ENCODE results near the gene FARS2. TPM values are rescaled to one million over a fixed set of nuclear protein-coding genes. Genes with fewer than 3 reads are reported as not detected.
A peak's percentile ranks its signal among the peaks of the same experiment; 100 is the strongest.

The FARS2 gene
- polyA plus RNA-seq, 1 of the 3 experiments (the other 2 are of a cell fraction): 12.5 TPM

GRCh38 chr6:5728351-5729079 is 467.2 kb downstream of the FARS2 start:
- WGBS (ENCODE audit: low lambda C conversion rate): 90% methylated on average over 10 of the region's 16 CpGs
- no peaks in the 10 kb centered on the region for H3K36me3 ChIP-seq (replicated peaks in 1 of 2; ENCODE audit: control insufficient read depth in 1 of 2, insufficient read depth in 2 of 2, low read length in 1 of 2)

More at GRCh38 chr6:5728351-5729079, 467.2 kb downstream of the FARS2 start:
- ChIA-PET POLR2A (no interaction called here), CTCF (interaction anchor here (0.8 to 1.9 kb wide), 3 partner anchors 9 to 257 kb away, joined by 3 to 7 read pairs (median 3); no protein-coding TSS in a partner anchor)
- H2AFZ ChIP-seq (ENCODE audit: low read depth): no peak overlapping the region
- H3K4me2 ChIP-seq: peak overlapping the region; percentile 48; the same call in 1 of the 2 replicates
- no peak for DNase-seq
- H3K27ac ChIP-seq (ENCODE audit: low read depth in 2 of 2, low read length in 1 of 2): peak overlapping the region in 1 of 2 experiments; percentile 38; a peak in 1 of 4 replicates
- no peaks in the 10 kb centered on the region for H3K79me2 ChIP-seq (ENCODE audit: insufficient read depth)
- H3K27me3 ChIP-seq (ENCODE audit: insufficient read depth): no peaks in the 10 kb centered on the region
- H4K20me1 ChIP-seq (ENCODE audit: insufficient read depth): no peaks in the 10 kb centered on the region
- H3F3A ChIP-seq (replicated peaks; ENCODE audit: insufficient read depth): no peaks in the 10 kb centered on the region
- H3K4me3 ChIP-seq (ENCODE audit: low read depth in 2 of 2, low read length in 1 of 2): no peak overlapping the region
- no peak overlapping the region for H3K9ac ChIP-seq
- no peaks in the 10 kb centered on the region for H3K9me2 ChIP-seq
- TF ChIP-seq ZBTB33 (IDR thresholded peaks at IDR 0.05; ENCODE audit: borderline replicate concordance, low read depth) (no peak), RFX5 (IDR thresholded peaks at IDR 0.05; ENCODE audit: low read length) (no peak), RAD21 (IDR thresholded peaks at IDR 0.05; ENCODE audit: low read length) (no peak), FOXM1 (IDR thresholded peaks at IDR 0.05; ENCODE audit: low read depth) (no peak), SIN3A (IDR thresholded peaks at IDR 0.05; ENCODE audit: borderline replicate concordance, low read depth, low read length) (no peak), EP300 (IDR thresholded peaks at IDR 0.05; ENCODE audit: borderline replicate concordance in 1 of 2, low read depth in 1 of 2, low read length in 1 of 2) (no peak), JUND (IDR thresholded peaks at IDR 0.05) (no peak), MXI1 (IDR thresholded peaks at IDR 0.05; ENCODE audit: low read depth, low read length) (no peak), ELF1 (IDR thresholded peaks at IDR 0.05) (no peak), IRF3 (IDR thresholded peaks at IDR 0.05; ENCODE audit: low read depth, low read length) (no peak), CHD2 (IDR thresholded peaks at IDR 0.05; ENCODE audit: low read length, partially characterized antibody) (no peak), SMC3 (IDR thresholded peaks at IDR 0.05; ENCODE audit: low read depth, low read length) (no peak), RXRA (IDR thresholded peaks at IDR 0.05; ENCODE audit: borderline replicate concordance, low read depth) (no peak), MAX (IDR thresholded peaks at IDR 0.05; ENCODE audit: low read depth) (no peak), TAF1 (IDR thresholded peaks at IDR 0.05; ENCODE audit: borderline replicate concordance, low read depth, low read length) (no peak), YY1 (IDR thresholded peaks at IDR 0.05; ENCODE audit: low read depth) (no peak), TEAD4 (IDR thresholded peaks at IDR 0.05; ENCODE audit: borderline replicate concordance, insufficient read depth) (no peak), TCF12 (IDR thresholded peaks at IDR 0.05) (no peak), FOSL2 (IDR thresholded peaks at IDR 0.05; ENCODE audit: borderline replicate concordance, low read depth) (no peak)
- TF ChIP-seq, protein P1, sequence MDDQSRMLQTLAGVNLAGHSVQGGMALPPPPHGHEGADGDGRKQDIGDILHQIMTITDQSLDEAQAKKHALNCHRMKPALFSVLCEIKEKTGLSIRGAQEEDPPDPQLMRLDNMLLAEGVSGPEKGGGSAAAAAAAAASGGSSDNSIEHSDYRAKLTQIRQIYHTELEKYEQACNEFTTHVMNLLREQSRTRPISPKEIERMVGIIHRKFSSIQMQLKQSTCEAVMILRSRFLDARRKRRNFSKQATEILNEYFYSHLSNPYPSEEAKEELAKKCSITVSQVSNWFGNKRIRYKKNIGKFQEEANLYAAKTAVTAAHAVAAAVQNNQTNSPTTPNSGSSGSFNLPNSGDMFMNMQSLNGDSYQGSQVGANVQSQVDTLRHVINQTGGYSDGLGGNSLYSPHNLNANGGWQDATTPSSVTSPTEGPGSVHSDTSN (IDR thresholded peaks at IDR 0.05): no peak
- peaks cover 10 to 20% of the 10 kb centered on the region in 2 experiments; a peak in 2 of 4 replicates for H3K4me1 ChIP-seq (ENCODE audit: control insufficient read depth in 1 of 2, insufficient read depth in 2 of 2, low read depth in 1 of 2, low read length in 1 of 2)
- H3K9me3 ChIP-seq: no peaks in the 10 kb centered on the region
